Activated gamma-delta T cell treated with Interleukin-2 at 50 U/mL for 16 hours (primary cell): ENCODE data around the gene MAMLD1.

ENCODE experiments used
- DNase-seq: peaks from one replicate; pipeline ENCODE4 v3.0.0-alpha.2; 2020

The MAMLD1 gene

GRCh38 chrX:150463566-150463965 is 100.4 kb downstream of the MAMLD1 start:
- no peak for DNase-seq

GRCh38 chrX:150464001-150464400 is 100.9 kb downstream of the MAMLD1 start:
- no peak for DNase-seq

GRCh38 chrX:150465326-150465725 is 102.2 kb downstream of the MAMLD1 start:
- DNase-seq: no peak

- DNase-seq: no peak
Observed at GRCh38 chrX:150465881-150466775, 103.0 kb downstream of the MAMLD1 start.

GRCh38 chrX:150472306-150472705 is 109.2 kb downstream of the MAMLD1 start:
- no peak for DNase-seq

GRCh38 chrX:150473371-150473770 is 110.3 kb downstream of the MAMLD1 start:
- no peak for DNase-seq

GRCh38 chrX:150475461-150475860 is 112.3 kb downstream of the MAMLD1 start:
- no peak for DNase-seq

- DNase-seq: no peak
Observed at GRCh38 chrX:150476164-150476699, 113.1 kb downstream of the MAMLD1 start.

GRCh38 chrX:150477371-150477770 is 114.3 kb downstream of the MAMLD1 start:
- no peak for DNase-seq

- DNase-seq: no peak
Observed at GRCh38 chrX:150478496-150479492, 115.7 kb downstream of the MAMLD1 start.

GRCh38 chrX:150482537-150483206 is 119.6 kb downstream of the MAMLD1 start:
- DNase-seq: no peak

GRCh38 chrX:150483356-150483985 is 120.4 kb downstream of the MAMLD1 start:
- no peak for DNase-seq

GRCh38 chrX:150486011-150486410 is 122.9 kb downstream of the MAMLD1 start:
- DNase-seq: peak; percentile 35

GRCh38 chrX:150487369-150488094 is 124.4 kb downstream of the MAMLD1 start:
- DNase-seq: no peak

- DNase-seq: no peak
Observed at GRCh38 chrX:150489359-150490015, 126.4 kb downstream of the MAMLD1 start.

- DNase-seq: no peak
Observed at GRCh38 chrX:150495496-150495895, 132.4 kb downstream of the MAMLD1 start.

GRCh38 chrX:150499240-150499639 is 136.1 kb downstream of the MAMLD1 start:
- no peak for DNase-seq

- no peak for DNase-seq
Observed at GRCh38 chrX:150502091-150502490, 139.0 kb downstream of the MAMLD1 start.

- no peak for DNase-seq
Observed at GRCh38 chrX:150502979-150503897, 140.1 kb downstream of the MAMLD1 start.

GRCh38 chrX:150503898-150504219 is 140.7 kb downstream of the MAMLD1 start:
- DNase-seq: no peak
